Right ventricle myocardium inferior (tissue), 1 donor: Measurements from ENCODE around the gene CYB5R3. TPM values are rescaled to one million over a fixed set of nuclear protein-coding genes. Genes with fewer than 3 reads are reported as not detected.
"Not testable (repeated sequence)": the region's sequence is repeated elsewhere in the genome, so short reads cannot be mapped to it uniquely, and the experiment has no call there.

Source experiments
- ATAC-seq: fragments of 200-7000 bp; cut with Tn5 transposase; one replicate; pipeline ENCODE4 v1.9.1; 2020; ENCODE audit warnings: mild to moderate bottlenecking, moderate library complexity
- DNase-seq: peaks from one replicate; pipeline ENCODE4 v3.0.0; 2021; ENCODE audit errors: missing footprints
- intact Hi-C: fragments of 100-400 bp; cut with DNase I; formaldehyde crosslinking; loops from one replicate; pipeline ENCODE4 v1.11.0; 2022
- total RNA-seq: library from RNA; stranded (reverse); fragmentation: NEBNext Ultra II Directional; extraction: Animal tissue kit (Norgen Biotek cat#: 25700); gene quantifications from one replicate; pipeline ENCODE4 v1.2.1, GENCODE V29; 2021
- donor health status: DM: no; HTN: yes; CAD: no; lungs with severe emphysema.

The CYB5R3 gene
- total RNA-seq, 1 donor from 2014 or later, result 268 TPM

DNA sequence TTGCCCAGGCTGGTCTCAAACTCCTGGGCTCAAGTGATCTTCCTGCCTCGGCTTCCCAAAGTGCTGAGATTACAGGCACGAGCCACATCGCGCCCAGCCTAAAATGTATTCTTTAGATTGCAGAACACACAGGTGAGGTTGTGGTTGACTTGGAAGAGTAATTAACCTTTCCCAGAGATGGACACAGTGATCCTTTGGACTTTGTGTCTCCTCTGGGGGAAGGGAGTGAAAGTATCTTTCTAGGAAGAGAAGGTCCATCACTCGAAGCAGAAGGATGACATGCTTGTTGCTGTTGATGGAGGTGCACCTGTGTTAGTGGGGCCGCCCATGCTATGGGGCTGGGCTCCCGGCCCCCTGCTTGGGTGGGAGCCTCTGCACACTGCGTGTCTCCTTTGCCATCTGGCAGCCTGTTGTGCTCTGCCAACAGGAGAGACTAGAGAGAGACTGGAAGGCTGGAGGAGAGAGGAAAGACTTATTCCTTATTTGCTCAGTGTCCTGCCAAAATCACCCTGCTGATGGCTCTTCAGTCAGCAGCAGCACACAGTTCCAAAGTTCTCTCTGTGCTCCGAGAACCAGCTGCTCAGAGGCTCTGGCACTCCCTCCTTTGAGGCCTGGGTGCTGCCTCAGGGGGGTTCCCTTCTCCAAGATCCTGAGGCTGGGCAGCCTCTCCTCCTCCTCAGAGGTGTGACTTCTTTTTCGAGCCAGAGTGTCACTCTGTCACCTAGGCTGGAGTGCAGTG is 33.1 kb upstream of the CYB5R3 start:
- ATAC-seq, result peak; percentile 11
- DNase-seq, result no peak
- intact Hi-C loops, result no loop called here

DNA sequence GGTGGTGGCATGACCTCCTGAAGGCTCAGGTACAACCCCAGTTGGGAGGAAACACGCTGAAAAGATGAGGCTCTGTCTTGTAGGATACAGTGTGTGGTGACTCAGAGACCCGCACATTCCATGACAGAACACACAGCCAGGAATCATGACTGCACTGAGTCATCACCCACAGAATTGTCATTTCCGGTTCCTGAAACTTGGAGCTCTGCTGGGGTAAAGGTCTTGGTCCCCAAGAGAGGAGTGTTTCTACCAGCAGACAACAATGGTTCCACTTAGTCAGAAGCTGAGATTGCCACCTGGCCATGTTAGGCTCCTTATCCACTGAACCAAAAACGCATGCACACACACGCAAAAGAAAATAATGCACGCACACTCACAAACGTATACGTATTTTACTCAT is 31.5 kb upstream of the CYB5R3 start:
- no peak for DNase-seq
- intact Hi-C loops, result no loop called here
- ATAC-seq, result no peak

DNA sequence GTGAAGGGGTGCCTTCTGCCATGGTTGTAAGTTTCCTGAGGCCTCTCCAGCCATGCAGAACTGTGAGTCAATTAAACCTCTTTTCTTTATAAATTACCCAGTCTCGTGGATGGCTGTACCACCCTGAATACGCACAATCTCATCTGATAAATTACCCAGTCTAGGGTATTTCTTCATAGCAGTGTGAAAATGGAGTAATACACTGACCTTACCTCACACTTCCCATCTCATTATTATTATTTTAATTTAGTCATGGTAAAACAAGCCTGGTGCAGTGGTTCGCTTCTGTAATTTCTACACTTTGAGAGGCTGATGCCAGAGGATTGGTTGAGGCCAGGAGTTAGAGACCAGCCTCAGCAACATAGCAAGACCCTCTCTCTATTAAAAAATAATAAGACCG is 30.5 kb upstream of the CYB5R3 start:
- ATAC-seq (no peak), DNase-seq (no peak)
- intact Hi-C loops, result no loop called here

DNA sequence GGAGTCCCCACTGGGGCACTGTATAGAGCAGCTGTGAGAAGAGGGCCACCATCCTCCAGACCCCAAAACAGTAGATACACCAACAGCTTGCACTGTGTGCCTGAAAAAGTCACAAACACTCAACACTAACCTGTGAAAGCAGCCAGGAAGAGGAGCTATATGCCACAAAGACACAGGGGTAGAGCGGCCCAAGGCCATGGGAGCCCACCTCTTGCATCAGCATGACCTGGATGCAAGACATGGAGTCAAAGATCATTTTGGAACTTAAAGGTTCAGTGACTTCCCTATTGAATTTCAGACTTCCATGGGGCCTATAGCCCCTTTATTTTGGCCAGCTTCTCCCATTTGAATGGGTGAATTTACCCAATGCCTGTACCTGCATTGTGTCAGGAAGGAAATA is 29.7 kb upstream of the CYB5R3 start:
- no peak for DNase-seq
- intact Hi-C loops, result no loop called here
- ATAC-seq, result no peak

DNA sequence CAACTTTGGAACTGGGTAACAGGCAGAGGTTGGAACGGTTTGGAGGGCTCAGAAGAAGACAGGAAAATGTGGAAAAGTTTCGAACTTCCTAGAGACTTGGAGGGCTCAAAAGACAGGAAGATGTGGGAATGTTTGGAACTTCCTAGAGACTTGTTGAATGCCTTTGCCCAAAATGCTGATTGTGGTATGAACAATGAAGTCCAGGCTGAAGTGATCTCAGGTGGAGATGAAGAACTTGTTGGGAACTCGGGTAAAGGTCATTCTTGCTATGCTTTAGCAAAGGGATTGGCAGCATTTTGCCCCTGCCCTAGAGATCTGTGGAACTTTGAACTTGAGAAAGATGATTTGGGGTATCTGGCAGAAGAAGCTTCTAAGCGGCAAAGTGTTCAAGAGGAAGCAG is 28.7 kb upstream of the CYB5R3 start:
- intact Hi-C loops, DNase-seq, ATAC-seq: not testable (repeated sequence)

DNA sequence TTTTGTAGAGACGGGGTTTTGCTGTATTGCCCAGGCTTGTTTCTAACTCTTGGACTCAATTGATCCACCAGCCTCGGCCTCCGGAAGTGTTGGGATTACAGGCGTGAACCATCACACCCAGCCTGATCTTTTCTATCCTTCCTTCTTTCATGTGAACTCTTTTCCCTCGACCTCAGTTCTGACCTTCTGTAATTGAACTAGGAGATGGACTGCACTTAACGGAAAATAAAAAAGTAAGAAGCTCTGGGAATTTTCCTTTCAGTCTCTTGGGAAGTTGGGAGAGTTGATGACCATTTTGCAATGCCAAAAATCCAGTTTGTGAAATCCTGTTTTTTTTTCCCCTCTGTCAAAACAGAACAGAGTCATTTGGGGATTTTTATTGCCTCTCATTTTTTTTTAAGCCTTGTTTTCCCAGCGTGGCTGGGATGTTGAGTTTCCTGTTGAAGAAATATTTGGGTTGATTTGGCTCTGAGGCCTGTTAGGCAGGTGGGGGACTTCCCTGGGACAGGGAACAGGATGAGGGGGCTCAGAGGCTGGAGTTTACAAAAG is 26.9 kb upstream of the CYB5R3 start:
- DNase-seq (no peak), ATAC-seq (peak; percentile 53)
- intact Hi-C loops, result no loop called here

DNA sequence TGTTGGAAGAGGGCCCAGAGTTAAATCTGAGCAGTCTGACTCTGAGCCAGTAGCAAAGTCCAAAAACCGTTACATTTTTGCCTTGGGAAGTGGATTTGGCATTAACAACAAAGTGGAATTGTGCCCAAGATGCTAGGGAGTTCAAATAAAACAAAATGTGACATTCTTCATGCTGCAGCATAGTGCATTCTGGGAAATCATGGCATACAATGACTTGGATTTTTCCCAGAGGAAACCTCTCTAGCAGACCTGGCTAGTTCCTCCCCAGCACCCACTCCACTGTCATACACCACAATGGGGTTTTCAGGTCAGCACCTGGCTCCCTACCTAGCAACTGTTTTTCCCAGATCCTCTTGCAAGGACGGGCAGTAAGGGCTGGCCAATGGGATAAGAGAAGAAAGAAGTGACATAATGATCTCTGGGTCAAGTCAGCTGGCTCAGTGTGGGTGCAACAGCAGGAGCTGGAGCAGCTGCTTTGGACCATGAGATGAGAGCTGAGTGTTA is 24.8 kb upstream of the CYB5R3 start:
- intact Hi-C loops, result no loop called here
- DNase-seq, result no peak
- peak; percentile 56 for ATAC-seq

DNA sequence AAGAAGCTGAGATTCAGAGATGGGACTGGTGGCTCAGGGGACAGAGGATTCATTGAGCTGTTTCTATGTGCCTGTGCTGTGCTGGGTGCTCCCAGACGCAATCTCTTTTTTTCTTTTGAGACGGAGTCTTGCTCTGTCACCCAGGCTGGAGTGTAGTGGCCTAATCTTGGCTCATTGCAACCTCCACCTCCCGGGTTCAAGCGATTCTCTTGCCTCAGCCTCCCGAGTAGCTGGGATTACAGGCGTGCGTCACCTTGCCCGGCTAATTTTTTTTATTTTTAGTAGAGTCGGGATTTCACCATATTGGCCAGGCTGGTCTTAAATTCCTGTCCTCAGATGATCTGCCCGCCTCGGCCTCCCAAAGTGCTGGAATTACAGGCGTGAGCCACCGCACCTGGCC is 23.9 kb upstream of the CYB5R3 start:
- intact Hi-C loops, DNase-seq, ATAC-seq: not testable (repeated sequence)

DNA sequence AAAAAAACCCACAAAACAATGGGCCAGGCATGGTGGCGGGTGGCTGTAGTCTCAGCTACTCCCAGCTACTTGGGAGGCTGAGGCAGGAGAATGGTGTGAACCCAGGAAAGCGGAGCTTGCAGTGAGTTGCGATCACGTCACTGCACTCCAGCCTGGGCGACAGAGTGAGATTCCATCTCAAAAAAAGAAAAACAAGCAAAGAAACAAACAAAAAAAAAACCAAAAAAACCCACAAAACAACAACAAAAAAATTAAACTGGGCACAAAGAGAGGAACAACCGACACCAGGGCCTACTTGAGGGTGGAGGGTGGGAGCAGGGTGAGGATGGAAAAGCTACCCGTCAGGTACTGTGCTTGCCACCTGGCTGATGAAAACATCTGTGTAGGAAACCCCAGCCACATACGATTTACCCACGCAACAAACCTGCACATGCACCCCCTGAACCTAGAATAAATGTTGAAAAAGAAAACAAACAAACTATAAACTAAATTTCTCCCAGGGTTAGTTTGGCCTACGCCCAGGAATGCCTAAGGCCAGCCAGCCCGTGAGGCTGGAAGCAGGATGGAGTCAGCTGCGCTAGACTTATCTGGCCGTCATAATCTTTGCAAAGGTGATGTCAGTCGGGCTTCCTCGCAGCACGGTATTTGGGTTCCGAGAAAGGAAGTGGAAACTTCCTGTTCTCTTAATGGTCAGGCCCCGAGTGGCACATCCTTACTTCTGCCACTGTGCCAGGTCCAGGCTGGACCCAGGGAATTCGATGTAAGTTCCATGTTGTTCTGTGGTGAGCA is 21.9 kb upstream of the CYB5R3 start:
- ATAC-seq (no peak), DNase-seq (no peak)
- intact Hi-C loops, result no loop called here

DNA sequence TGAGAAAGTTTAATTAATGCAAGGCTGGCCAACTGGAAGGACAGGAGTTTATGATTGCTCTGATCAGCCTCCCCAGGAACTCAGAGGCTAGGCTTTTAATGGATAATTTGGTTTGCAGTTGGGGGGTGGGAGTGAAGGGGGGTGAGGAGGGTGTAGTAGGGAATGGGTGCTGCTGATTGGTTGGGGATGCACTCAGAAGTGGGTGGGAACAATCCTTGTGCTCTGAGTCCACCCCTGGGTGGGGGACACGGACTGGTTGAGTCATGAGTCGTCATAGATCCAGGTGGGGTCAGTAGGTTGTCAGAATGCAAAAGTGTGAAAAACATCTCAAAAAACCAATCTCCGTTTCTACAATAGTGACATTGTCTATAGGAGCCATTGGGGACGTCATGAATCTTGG is 20.9 kb upstream of the CYB5R3 start:
- ATAC-seq (no peak), DNase-seq (no peak)
- intact Hi-C loops, result no loop called here

DNA sequence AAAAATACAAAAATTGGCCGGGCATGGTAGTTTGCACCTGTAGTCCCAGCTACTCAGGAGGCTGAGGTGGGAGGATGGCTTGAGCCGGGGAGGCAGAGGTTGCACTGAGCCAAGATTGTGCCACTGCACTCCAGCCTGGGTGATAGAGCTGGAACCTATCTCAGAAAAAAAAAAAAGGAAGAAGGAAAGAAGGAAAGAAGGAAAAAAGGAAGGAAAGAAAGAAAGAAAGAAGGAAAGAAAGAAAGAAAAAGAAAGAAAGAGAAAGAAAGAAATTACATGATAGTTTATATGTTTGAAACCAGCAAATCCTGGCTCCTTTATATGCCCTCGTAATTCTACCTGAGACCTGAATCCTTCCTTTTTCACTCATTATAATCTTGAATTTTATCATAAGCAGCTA is 17.2 kb upstream of the CYB5R3 start:
- DNase-seq, ATAC-seq, intact Hi-C loops: not testable (repeated sequence)

DNA sequence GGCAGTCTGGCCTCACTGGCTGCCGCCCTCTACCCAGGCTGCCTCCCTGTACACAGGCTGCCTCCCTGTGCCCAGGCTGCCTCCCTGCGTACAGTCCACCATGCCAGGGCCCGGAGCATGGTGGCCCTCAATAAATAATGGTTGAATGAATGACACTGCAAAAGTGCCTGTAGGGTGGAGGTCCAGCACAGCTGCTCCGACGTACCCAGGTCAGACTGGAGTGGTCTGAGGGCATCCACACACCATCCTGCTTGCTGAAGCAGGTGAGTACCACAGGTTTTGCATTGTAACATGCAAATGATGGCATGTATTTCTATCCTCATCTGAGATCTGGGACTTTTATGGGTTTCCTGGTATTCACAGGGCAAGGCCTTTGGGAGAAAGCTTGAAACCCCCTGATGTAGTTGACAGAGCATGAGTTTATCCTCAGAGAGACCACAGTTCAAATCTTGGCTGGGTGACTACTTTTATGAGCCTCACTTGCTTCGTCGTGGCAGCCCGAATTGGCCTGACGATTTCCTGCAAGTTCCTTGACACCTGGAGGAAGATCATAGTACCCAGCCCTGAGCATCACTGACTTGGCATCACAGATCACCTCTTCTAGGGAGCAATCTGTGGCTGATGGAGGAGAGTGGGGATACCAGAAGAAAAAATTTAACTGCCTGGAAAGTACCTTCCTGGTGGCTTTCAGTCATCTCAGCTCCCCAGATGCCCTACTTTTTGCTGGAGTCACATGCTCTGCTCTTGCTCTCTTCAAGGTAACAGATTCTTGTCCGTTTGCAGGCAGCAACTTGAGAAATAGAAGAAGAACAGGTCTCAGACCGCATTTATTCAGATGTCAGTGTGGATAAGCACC is 16.0 kb upstream of the CYB5R3 start:
- ATAC-seq, result no peak
- intact Hi-C loops, result loop anchor here (5.0 kb wide), 2 partner anchors 52 to 157 kb away; no protein-coding TSS in a partner anchor
- DNase-seq, result no peak

DNA sequence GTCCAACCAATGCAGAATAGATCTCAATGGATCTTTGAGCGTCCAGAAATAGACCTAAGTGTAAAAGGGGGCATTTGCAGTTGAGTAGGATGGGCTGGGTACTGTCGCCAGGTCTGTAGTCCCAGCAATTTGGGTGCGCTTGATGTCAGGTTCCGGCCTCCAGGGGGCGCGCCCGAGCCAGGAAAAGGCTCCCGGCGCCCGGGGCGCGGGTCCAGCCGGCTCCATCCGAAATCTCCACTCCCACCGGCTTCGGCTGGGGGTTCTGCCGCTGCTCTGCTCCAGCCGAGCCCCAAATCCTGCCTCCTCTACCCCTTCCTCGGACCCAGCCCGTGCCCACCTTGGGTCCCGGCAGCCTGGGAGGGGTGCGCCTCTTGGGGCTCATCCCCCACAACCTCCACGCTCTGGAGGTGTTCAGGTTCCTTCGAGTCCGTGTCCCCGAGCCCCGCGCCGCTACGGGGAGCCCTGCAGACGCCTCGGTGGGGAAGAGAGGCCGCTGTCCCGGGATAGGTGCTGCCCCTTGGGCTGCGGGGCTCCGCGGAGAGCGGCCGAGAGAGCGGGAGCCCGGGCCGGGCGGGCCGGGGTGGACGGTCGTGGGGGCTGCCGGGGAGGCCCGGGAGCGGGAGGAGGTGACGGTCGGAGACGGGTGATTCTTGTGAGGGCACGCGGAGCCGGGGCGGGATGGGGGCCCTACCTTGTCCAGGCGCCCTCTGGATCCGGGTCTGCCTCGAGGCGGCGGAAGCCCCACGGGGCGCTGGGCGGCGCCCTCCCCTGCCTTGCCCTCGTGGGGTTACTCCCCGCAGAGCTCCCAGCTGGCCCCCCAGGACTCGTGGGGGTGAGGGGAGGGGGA is 13.0 kb upstream of the CYB5R3 start:
- intact Hi-C loops, result loop anchor here (5.0 kb wide), 2 partner anchors 55 to 160 kb away; no protein-coding TSS in a partner anchor
- peak; percentile 92 for DNase-seq
- ATAC-seq, result peak; percentile 89

DNA sequence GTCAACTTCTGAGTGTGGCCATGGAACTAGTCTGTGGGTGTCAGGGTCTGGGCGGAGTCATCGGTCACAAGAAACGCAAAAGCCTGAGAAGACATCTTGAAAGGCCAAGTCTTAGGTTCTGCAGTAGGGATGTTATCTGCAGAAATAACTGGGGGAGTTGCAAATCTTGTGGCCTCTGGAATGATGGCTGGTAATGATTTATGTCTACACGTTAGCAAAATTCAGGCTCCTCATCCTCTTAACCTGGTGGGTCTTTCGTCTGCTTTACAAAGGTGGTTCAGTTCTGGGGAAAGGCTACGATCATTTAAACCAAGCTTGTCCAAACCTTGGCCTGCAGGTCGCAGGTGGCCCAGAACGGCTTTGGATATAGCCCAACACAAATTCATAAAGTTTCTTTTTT is 7.4 kb upstream of the CYB5R3 start:
- ATAC-seq (no peak), DNase-seq (no peak)
- intact Hi-C loops, result no loop called here

DNA sequence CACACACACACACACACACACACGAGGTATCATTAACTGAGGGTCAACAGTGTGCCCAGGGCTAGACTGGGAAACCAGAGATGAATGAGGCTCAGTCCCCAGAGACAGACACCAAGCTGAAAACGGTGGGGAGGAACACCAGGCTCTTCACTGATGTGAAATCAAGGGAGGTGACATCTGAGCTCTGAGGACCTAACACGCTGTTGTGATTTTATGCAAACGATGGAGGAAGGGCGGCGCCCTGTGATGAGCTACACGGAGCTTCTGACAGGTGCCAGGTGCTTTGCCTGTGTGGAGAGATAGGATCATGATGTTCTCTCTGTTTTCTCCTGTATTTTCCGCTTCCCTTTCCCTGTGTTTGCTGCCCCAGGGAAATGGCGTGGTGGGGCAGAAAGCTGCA is 6.5 kb upstream of the CYB5R3 start:
- no peak for ATAC-seq
- DNase-seq, result no peak
- intact Hi-C loops, result no loop called here

DNA sequence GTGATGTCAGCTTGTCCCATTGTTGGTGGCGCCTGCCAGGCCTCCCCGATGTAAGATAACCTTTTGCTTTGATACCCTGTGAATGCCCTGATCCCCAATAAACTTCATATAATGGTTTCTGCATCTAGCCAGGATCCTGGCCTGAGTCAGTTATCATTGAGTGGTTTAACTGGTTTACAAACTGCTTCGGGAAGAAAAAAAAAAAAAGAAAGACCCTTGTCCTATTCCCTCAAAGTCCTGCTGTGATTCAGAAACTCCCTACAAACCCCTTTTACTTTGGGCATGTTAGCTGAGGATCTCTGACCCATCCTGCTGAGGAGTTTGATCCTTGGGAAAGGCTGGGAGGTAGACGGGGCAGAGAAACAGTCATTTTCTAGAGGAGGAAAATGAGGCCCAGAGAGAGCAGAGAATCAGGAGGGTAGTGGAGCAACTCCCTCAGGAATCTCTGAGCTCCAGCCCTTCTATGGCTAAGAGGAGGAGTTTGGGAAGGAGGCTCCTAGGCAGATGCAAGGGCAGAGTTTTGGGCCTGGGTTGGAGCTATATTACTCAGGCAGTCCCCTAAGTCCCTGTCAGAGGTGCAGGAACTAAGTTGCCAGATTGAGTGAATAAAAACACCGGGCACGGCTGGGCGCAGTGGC is 5.4 kb upstream of the CYB5R3 start:
- intact Hi-C loops, result no loop called here
- ATAC-seq (no peak), DNase-seq (no peak)

DNA sequence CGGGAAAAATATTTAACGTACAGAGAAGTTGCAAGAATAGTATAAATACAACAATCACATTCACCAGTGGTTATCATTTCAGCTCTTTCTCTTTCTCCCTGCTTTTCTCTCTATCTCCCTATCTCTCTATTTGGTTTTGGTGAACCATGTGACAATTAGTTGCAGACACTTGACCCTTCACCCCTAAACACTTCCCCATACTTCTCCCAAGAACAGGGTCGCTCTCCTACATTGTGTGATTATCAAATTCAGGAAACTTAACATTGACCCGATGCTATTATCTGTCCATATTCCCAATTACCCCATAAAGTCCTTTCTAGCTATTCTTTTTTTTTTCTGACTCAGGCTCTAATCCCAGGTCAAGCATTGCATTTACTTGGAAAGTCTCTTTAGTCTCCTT is 4.8 kb upstream of the CYB5R3 start:
- no peak for ATAC-seq
- DNase-seq, result no peak
- intact Hi-C loops, result no loop called here

DNA sequence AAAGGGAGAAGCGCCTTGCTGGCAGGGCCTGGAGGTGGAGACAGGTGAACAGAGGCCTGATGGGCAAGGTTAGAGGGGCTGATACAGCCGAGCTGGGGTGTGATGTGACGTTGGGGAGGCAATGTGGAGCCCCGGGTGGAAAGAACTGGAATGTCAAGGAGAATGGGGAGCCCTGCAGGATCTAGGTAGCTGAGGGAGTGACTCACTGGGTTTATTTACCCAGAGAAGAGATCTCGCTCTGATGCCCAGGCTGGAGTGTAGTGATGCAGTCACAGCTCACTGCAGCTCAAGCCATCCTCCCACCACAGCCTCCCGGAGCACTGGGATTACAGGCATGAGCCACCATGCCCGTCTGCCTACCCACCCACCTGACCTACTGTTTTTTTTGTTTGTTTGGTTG is 1.9 kb upstream of the CYB5R3 start:
- ATAC-seq, result no peak
- intact Hi-C loops, result no loop called here
- DNase-seq, result peak; percentile 11
